LoVo (cell line): ENCODE data around the gene SCG2.

Source experiments
- DNase-seq: peaks from one replicate; pipeline ENCODE4 v3.0.0-alpha.2; 2016; ENCODE audit warnings: low spot score

SCG2 gene

GRCh38 chr2:223601932-223602666 lies at the start of gene SCG2:
Gene SCG2, minus strand, starts transcription at chr2:223602361. Its CDS starts 3,079 bp downstream, at chr2:223599282.
- peak; percentile 81 for DNase-seq

- DNase-seq, result no peak
Measured at GRCh38 chr2:223649554-223650533, 47.7 kb upstream of the SCG2 start.

GRCh38 chr2:223648755-223649154 lies 46.6 kb upstream of the SCG2 start:
- no peak for DNase-seq

- DNase-seq, result no peak
Measured at GRCh38 chr2:223647258-223647952, 45.2 kb upstream of the SCG2 start.

GRCh38 chr2:223644136-223644535 lies 42.0 kb upstream of the SCG2 start:
- no peak for DNase-seq

GRCh38 chr2:223643309-223643708 lies 41.1 kb upstream of the SCG2 start:
- DNase-seq, result no peak

GRCh38 chr2:223642506-223642905 lies 40.3 kb upstream of the SCG2 start:
- DNase-seq, result no peak

- no peak for DNase-seq
Measured at GRCh38 chr2:223641082-223641481, 38.9 kb upstream of the SCG2 start.

- no peak for DNase-seq
Measured at GRCh38 chr2:223635080-223635479, 32.9 kb upstream of the SCG2 start.

- DNase-seq, result no peak
Measured at GRCh38 chr2:223634238-223634637, 32.1 kb upstream of the SCG2 start.

- no peak for DNase-seq
Measured at GRCh38 chr2:223633656-223634055, 31.5 kb upstream of the SCG2 start.

- DNase-seq, result no peak
Measured at GRCh38 chr2:223632826-223633225, 30.7 kb upstream of the SCG2 start.

GRCh38 chr2:223626716-223627115 lies 24.6 kb upstream of the SCG2 start:
- no peak for DNase-seq

- no peak for DNase-seq
Measured at GRCh38 chr2:223625652-223626051, 23.5 kb upstream of the SCG2 start.

GRCh38 chr2:223621901-223622300 lies 19.7 kb upstream of the SCG2 start:
- no peak for DNase-seq

- DNase-seq, result no peak
Measured at GRCh38 chr2:223619486-223620129, 17.4 kb upstream of the SCG2 start.

- no peak for DNase-seq
Measured at GRCh38 chr2:223618172-223619035, 16.2 kb upstream of the SCG2 start.

- no peak for DNase-seq
Measured at GRCh38 chr2:223614534-223614933, 12.4 kb upstream of the SCG2 start.

GRCh38 chr2:223613017-223613950 lies 11.1 kb upstream of the SCG2 start:
- DNase-seq, result peak; percentile 77

- no peak for DNase-seq
Measured at GRCh38 chr2:223612501-223612900, 10.3 kb upstream of the SCG2 start.
